GM18520 (cell line): Measurements from ENCODE around the gene ENHO.

Experiments
- ATAC-seq: cut with Tn5 transposase; IDR thresholded peaks from one replicate; pipeline ENCODE4 v1.9.1; 2021; ENCODE audit not compliant: unreplicated experiment

Gene ENHO

GRCh38 chr9:34555936-34556525, 33.2 kb upstream of the ENHO start:
- ATAC-seq = no peak

GRCh38 chr9:34555500-34555899, 32.7 kb upstream of the ENHO start:
- no peak for ATAC-seq

GRCh38 chr9:34555002-34555348, 32.2 kb upstream of the ENHO start:
- ATAC-seq = no peak

GRCh38 chr9:34554211-34555001, 31.6 kb upstream of the ENHO start:
- ATAC-seq = no peak

- ATAC-seq = no peak
These were observed 30.8 kb upstream of the ENHO start for GRCh38 chr9:34553511-34554021.

- no peak for ATAC-seq
These were observed 30.2 kb upstream of the ENHO start for GRCh38 chr9:34552986-34553385.

GRCh38 chr9:34552606-34552981, 29.8 kb upstream of the ENHO start:
- no peak for ATAC-seq

- no peak for ATAC-seq
These were observed 29.2 kb upstream of the ENHO start for GRCh38 chr9:34551751-34552605.

- ATAC-seq = no peak
These were observed 28.0 kb upstream of the ENHO start for GRCh38 chr9:34550681-34551270.

GRCh38 chr9:34550016-34550680, 27.4 kb upstream of the ENHO start:
- no peak for ATAC-seq

GRCh38 chr9:34549407-34549732, 26.6 kb upstream of the ENHO start:
- ATAC-seq = no peak

GRCh38 chr9:34547960-34548611, 25.3 kb upstream of the ENHO start:
- no peak for ATAC-seq

GRCh38 chr9:34546834-34547827, 24.3 kb upstream of the ENHO start:
- ATAC-seq = no peak

GRCh38 chr9:34546102-34546833, 23.5 kb upstream of the ENHO start:
- no peak for ATAC-seq

- no peak for ATAC-seq
These were observed 22.7 kb upstream of the ENHO start for GRCh38 chr9:34545497-34545896.

- no peak for ATAC-seq
These were observed 21.2 kb upstream of the ENHO start for GRCh38 chr9:34544035-34544434.

- no peak for ATAC-seq
These were observed 18.8 kb upstream of the ENHO start for GRCh38 chr9:34541540-34541939.

GRCh38 chr9:34540827-34541226, 18.0 kb upstream of the ENHO start:
- ATAC-seq = no peak

GRCh38 chr9:34536685-34537084, 13.9 kb upstream of the ENHO start:
- no peak for ATAC-seq
